ENCODE data around the gene KRTAP6-1.

DNA sequence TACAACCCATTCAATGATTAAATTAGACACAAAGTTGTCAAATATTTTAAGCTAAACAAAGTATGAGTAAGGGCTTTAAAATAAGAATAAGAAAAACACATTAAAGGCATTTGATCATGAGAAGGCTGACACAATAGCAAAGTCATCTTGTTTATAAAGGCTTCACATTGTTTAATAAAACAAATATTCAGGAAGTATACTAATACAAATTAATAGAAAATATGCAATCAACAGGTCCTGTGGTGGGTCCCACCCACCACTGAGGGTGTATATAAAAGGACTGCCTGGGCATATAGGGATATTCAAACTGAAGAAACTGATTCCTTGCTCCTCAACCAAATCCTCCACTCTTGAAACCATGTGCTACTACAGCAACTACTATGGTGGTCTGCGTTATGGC lies 21.2 kb upstream of the KRTAP6-1 start, which contains the start of gene KRTAP20-2:
- TF ChIP-seq POLR2A (IDR thresholded peaks at IDR 0.05; ENCODE audit: low read depth, low read length), result no peak
- TF ChIP-seq TAF1 (IDR thresholded peaks at IDR 0.05; ENCODE audit: low read depth, low read length), result no peak

Data from GM12891 (cell line).